Liver (tissue), 9 donors: ENCODE data around the gene HGS. TPM values are rescaled to one million over a fixed set of nuclear protein-coding genes. Genes with fewer than 3 reads are reported as not detected.

Experiments
- DNase-seq: peaks from one replicate; pipeline ENCODE4 v3.0.0-alpha.2; 2017; ENCODE audit warnings: low spot score
- H3K27ac ChIP-seq, 2 donors: one replicate each; pipeline ENCODE4 v1.7.0; 2013; ENCODE audit warnings: inconsistent platforms in 2 of 2, low read length in 2 of 2, control low read depth in 1 of 2, low read depth in 1 of 2, mild to moderate bottlenecking in 1 of 2
- H3K27me3 ChIP-seq, 4 donors: one replicate each; pipeline versions ENCODE4 v1.6.1 to v1.7.0; 2013; ENCODE audit warnings: low read length in 3 of 4, inconsistent platforms in 1 of 4, mild to moderate bottlenecking in 1 of 4, moderate library complexity in 1 of 4; ENCODE audit not compliant: control insufficient read depth in 4 of 4, insufficient read depth in 4 of 4
- H3K36me3 ChIP-seq, 4 donors: one replicate each; pipeline versions ENCODE4 v1.6.1 to v1.7.0; 2013; ENCODE audit warnings: low read length in 3 of 4, mild to moderate bottlenecking in 3 of 4, low read depth in 1 of 4, moderate library complexity in 1 of 4; ENCODE audit not compliant: control insufficient read depth in 4 of 4, insufficient read depth in 3 of 4
- H3K4me1 ChIP-seq, 4 donors: one replicate each; pipeline versions ENCODE4 v1.6.1 to v1.7.0; 2013; ENCODE audit warnings: low read length in 3 of 4, mild to moderate bottlenecking in 3 of 4, moderate library complexity in 1 of 4; ENCODE audit not compliant: control insufficient read depth in 4 of 4, insufficient read depth in 4 of 4
- H3K4me3 ChIP-seq, 3 donors: one replicate each; pipeline versions ENCODE4 v1.6.1 to v1.7.0; 2013; ENCODE audit warnings: low read length in 3 of 3, control low read depth in 1 of 3, low read depth in 1 of 3, mild to moderate bottlenecking in 1 of 3
- H3K9ac ChIP-seq, 2 donors: one replicate each; pipeline ENCODE4 v1.7.0; 2013; ENCODE audit warnings: low read length in 2 of 2, mild to moderate bottlenecking in 2 of 2, moderate library complexity in 2 of 2, control low read depth in 1 of 2, low read depth in 1 of 2
- H3K9me3 ChIP-seq, 4 donors: one replicate each; pipeline versions ENCODE4 v1.6.1 to v1.7.0; 2013; ENCODE audit warnings: low read length in 3 of 4; ENCODE audit not compliant: control insufficient read depth in 4 of 4
- CTCF ChIP-seq: fragments of 150-350 bp; IDR thresholded peaks from 2 replicates; pipeline ENCODE4 v1.5.1; 2017; ENCODE audit warnings: improper control_type of control experiment, low read depth, low read length; ENCODE audit not compliant: missing input control
- EGR1 ChIP-seq, 2 donors: IDR thresholded peaks; 2 replicates each; pipeline ENCODE4 v1.6.1; 2016 to 2018; ENCODE audit warnings: antibody characterized with exemption in 2 of 2, low read depth in 2 of 2
- FOXA1 ChIP-seq: IDR thresholded peaks from 2 replicates; pipeline ENCODE4 v1.6.1; 2016; ENCODE audit warnings: antibody characterized with exemption
- FOXA2 ChIP-seq: IDR thresholded peaks from 2 replicates; pipeline ENCODE4 v1.6.1; 2016; ENCODE audit warnings: antibody characterized with exemption
- GABPA ChIP-seq, 2 donors: IDR thresholded peaks in 1 of 2; conservative IDR thresholded peaks in 1 of 2; 2 replicates each; pipeline ENCODE4 v1.6.1; 2016; ENCODE audit warnings: antibody characterized with exemption in 2 of 2, mild to moderate bottlenecking in 1 of 2, moderate library complexity in 1 of 2
- HNF4A ChIP-seq, 2 donors: conservative IDR thresholded peaks; 2 replicates each; pipeline ENCODE4 v1.6.1; 2016; ENCODE audit warnings: antibody characterized with exemption in 2 of 2, mild to moderate bottlenecking in 2 of 2
- HNF4G ChIP-seq: IDR thresholded peaks from 2 replicates; pipeline ENCODE4 v1.6.1; 2016; ENCODE audit warnings: antibody characterized with exemption
- NR2F2 ChIP-seq: IDR thresholded peaks from 2 replicates; pipeline ENCODE4 v1.6.1; 2016; ENCODE audit warnings: antibody characterized with exemption
- RAD21 ChIP-seq, 2 donors: IDR thresholded peaks; 2 replicates each; pipeline ENCODE4 v1.6.1; 2016; ENCODE audit warnings: antibody characterized with exemption in 2 of 2, mild to moderate bottlenecking in 2 of 2
- RXRA ChIP-seq, 2 donors: IDR thresholded peaks; 2 replicates each; pipeline ENCODE4 v1.6.1; 2017 to 2018; ENCODE audit warnings: antibody characterized with exemption in 2 of 2, mild to moderate bottlenecking in 1 of 2
- TAF1 ChIP-seq: conservative IDR thresholded peaks from 2 replicates; pipeline ENCODE4 v1.6.1; 2016; ENCODE audit warnings: antibody characterized with exemption, mild to moderate bottlenecking
- ZBTB33 ChIP-seq: IDR thresholded peaks from 2 replicates; pipeline ENCODE4 v1.6.1; 2016; ENCODE audit warnings: antibody characterized with exemption
- WGBS: extraction: QIAGEN DNeasy Blood & Tissue Kit; methylation state at CpG from one replicate; pipeline ENCODE4 v1.1.7; 2013; 5-methylcytosine and 5-hydroxymethylcytosine counted together
- polyA plus RNA-seq, 2 donors: library from polyadenylated mRNA; stranded (reverse) in 1 of 2; unstranded in 1 of 2; fragments of 200-250 nt in 1 of 2; fragments of >200 nt in 1 of 2; fragmentation: Nextera tagmentation in 1 of 2; extraction: Ambion mirVana in 1 of 2; gene quantifications; one replicate each; pipeline versions ENCODE4 v1.2.1 to v1.2.3, GENCODE V29; 2013 to 2015
- total RNA-seq, 2 donors: library from RNA; depleted of rRNA; stranded (reverse); fragments of >200 nt; gene quantifications; one replicate each; pipeline ENCODE4 v1.2.3, GENCODE V29; 2014
- TF ChIP-seq, protein P1 (sequence below): IDR thresholded peaks from 2 replicates; pipeline ENCODE4 v1.6.1; 2016; ENCODE audit warnings: antibody characterized with exemption
- TF ChIP-seq, protein P2 (sequence below): IDR thresholded peaks from 2 replicates; pipeline ENCODE4 v1.6.1; 2016; ENCODE audit warnings: antibody characterized with exemption
- TF ChIP-seq, protein P3 (sequence below): IDR thresholded peaks from 2 replicates; pipeline ENCODE4 v1.6.1; 2016; ENCODE audit warnings: antibody characterized with exemption, mild to moderate bottlenecking
- donor health status: healthy.
- donor health status: healthy.
- donor health status: healthy.
- donor health status: healthy.
- donor health status: healthy.

The HGS gene
- total and polyA plus RNA-seq, 4 donors = 21.8 to 31.6 (median 28.2) TPM

DNA sequence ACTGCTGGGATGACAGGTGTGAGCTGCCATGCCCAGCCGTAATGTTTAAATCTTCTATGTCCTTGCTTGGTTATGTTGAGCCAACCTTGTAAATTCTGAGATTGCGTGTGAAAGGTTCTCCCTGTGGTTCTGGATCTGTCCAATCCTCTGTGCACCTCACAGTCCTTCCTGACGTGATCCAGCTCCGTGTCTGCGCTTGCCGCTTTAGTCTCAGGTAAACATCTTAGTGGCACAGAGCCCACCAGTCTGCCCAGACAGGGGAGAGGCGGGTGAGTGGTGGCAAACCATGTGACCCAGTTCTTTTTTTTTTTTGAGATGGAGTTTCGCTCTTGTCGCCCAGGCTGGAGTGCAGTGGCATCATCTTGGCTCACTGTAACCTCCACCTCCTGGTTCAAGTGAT is 42.2 kb downstream of the HGS start:
- Histone ChIP-seq H3K4me1 (peaks cover 12 to 47% (median 33%) of the 10 kb centered on the region in 4 donors), H3K36me3 (no peaks in the 10 kb centered on the region), H3K9ac (no peak overlapping the region), H3K4me3 (no peak overlapping the region), H3K27me3 (no peaks in the 10 kb centered on the region), H3K9me3 (no peaks in the 10 kb centered on the region), H3K27ac (no peak overlapping the region)
- TF ChIP-seq RXRA (IDR thresholded peaks at IDR 0.05) (no peak), HNF4G (no peak), EGR1 (IDR thresholded peaks at IDR 0.05; ENCODE audit: low read depth in 2 of 2) (no peak), GABPA (IDR thresholded peaks at IDR 0.05 in 1 of 2, conservative IDR thresholded peaks at IDR 0.05 in 1 of 2) (no peak), TAF1 (no peak), ZBTB33 (no peak), FOXA1 (no peak), HNF4A (conservative IDR thresholded peaks at IDR 0.05) (no peak), RAD21 (IDR thresholded peaks at IDR 0.05) (no peak), CTCF (no peak), NR2F2 (no peak), FOXA2 (no peak)
- TF ChIP-seq, protein P1, sequence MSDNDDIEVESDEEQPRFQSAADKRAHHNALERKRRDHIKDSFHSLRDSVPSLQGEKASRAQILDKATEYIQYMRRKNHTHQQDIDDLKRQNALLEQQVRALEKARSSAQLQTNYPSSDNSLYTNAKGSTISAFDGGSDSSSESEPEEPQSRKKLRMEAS = no peak
- TF ChIP-seq, protein P2, sequence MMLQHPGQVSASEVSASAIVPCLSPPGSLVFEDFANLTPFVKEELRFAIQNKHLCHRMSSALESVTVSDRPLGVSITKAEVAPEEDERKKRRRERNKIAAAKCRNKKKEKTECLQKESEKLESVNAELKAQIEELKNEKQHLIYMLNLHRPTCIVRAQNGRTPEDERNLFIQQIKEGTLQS = no peak
- TF ChIP-seq, protein P3, sequence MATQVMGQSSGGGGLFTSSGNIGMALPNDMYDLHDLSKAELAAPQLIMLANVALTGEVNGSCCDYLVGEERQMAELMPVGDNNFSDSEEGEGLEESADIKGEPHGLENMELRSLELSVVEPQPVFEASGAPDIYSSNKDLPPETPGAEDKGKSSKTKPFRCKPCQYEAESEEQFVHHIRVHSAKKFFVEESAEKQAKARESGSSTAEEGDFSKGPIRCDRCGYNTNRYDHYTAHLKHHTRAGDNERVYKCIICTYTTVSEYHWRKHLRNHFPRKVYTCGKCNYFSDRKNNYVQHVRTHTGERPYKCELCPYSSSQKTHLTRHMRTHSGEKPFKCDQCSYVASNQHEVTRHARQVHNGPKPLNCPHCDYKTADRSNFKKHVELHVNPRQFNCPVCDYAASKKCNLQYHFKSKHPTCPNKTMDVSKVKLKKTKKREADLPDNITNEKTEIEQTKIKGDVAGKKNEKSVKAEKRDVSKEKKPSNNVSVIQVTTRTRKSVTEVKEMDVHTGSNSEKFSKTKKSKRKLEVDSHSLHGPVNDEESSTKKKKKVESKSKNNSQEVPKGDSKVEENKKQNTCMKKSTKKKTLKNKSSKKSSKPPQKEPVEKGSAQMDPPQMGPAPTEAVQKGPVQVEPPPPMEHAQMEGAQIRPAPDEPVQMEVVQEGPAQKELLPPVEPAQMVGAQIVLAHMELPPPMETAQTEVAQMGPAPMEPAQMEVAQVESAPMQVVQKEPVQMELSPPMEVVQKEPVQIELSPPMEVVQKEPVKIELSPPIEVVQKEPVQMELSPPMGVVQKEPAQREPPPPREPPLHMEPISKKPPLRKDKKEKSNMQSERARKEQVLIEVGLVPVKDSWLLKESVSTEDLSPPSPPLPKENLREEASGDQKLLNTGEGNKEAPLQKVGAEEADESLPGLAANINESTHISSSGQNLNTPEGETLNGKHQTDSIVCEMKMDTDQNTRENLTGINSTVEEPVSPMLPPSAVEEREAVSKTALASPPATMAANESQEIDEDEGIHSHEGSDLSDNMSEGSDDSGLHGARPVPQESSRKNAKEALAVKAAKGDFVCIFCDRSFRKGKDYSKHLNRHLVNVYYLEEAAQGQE = no peak
- 74% methylated on average over 9 of the region's 9 CpGs for WGBS
- DNase-seq = no peak
